ENCODE measurements around the gene KRTAP19-1.

Gene KRTAP19-1

GRCh38 chr21:30478004-30478403 is 2.2 kb downstream of the KRTAP19-1 start:
- Histone ChIP-seq H3K27ac (ENCODE audit: low read depth, low read length, severe bottlenecking) (no peak overlapping the region), H3K36me3 (ENCODE audit: control insufficient read depth, insufficient read depth, low read length) (no peaks in the 10 kb centered on the region), H3K4me3 (ENCODE audit: extremely low read depth, insufficient read depth, low read length, poor library complexity, severe bottlenecking) (no peak overlapping the region), H3K9me3 (ENCODE audit: control insufficient read depth, low read length) (no peaks in the 10 kb centered on the region), H3K4me1 (ENCODE audit: control insufficient read depth, insufficient read depth, low read length, poor library complexity, severe bottlenecking) (no peaks in the 10 kb centered on the region)
- 57 to 68% methylated on average over 3 of the region's 3 CpGs for WGBS, 2 experiments (ENCODE audit: insufficient coverage in 2 of 2)

GRCh38 chr21:30468900-30469714 is 11.1 kb downstream of the KRTAP19-1 start:
- H3K4me3 ChIP-seq (ENCODE audit: extremely low read depth, insufficient read depth, low read length, poor library complexity, severe bottlenecking) = no peak overlapping the region
- H3K9me3 ChIP-seq (ENCODE audit: control insufficient read depth, low read length) = no peaks in the 10 kb centered on the region
- H3K36me3 ChIP-seq (ENCODE audit: control insufficient read depth, insufficient read depth, low read length) = no peaks in the 10 kb centered on the region
- no CpG with 5 or more reads among the region's 6 CpGs for WGBS, 2 experiments (ENCODE audit: insufficient coverage in 2 of 2)
- H3K4me1 ChIP-seq (ENCODE audit: control insufficient read depth, insufficient read depth, low read length, poor library complexity, severe bottlenecking) = no peaks in the 10 kb centered on the region
- H3K27ac ChIP-seq (ENCODE audit: low read depth, low read length, severe bottlenecking) = no peak overlapping the region

GRCh38 chr21:30463713-30464112 is 16.5 kb downstream of the KRTAP19-1 start:
- no peaks in the 10 kb centered on the region for H3K36me3 ChIP-seq (ENCODE audit: control insufficient read depth, insufficient read depth, low read length)
- no CpG with 5 or more reads among the region's 3 CpGs for whole genome bisulfite sequencing, 2 experiments (ENCODE audit: insufficient coverage in 2 of 2)
- H3K4me1 ChIP-seq (ENCODE audit: control insufficient read depth, insufficient read depth, low read length, poor library complexity, severe bottlenecking) = no peaks in the 10 kb centered on the region
- no peak overlapping the region for H3K27ac ChIP-seq (ENCODE audit: low read depth, low read length, severe bottlenecking)
- no peaks in the 10 kb centered on the region for H3K9me3 ChIP-seq (ENCODE audit: control insufficient read depth, low read length)
- no peak overlapping the region for H3K4me3 ChIP-seq (ENCODE audit: extremely low read depth, insufficient read depth, low read length, poor library complexity, severe bottlenecking)

- no peaks in the 10 kb centered on the region for H3K36me3 ChIP-seq (ENCODE audit: control insufficient read depth, insufficient read depth, low read length)
- no peaks in the 10 kb centered on the region for H3K4me1 ChIP-seq (ENCODE audit: control insufficient read depth, insufficient read depth, low read length, poor library complexity, severe bottlenecking)
- H3K27ac ChIP-seq (ENCODE audit: low read depth, low read length, severe bottlenecking) = no peak overlapping the region
- no peaks in the 10 kb centered on the region for H3K9me3 ChIP-seq (ENCODE audit: control insufficient read depth, low read length)
- no CpG with 5 or more reads among the region's 3 CpGs for WGBS, 2 experiments (ENCODE audit: insufficient coverage in 2 of 2)
- H3K4me3 ChIP-seq (ENCODE audit: extremely low read depth, insufficient read depth, low read length, poor library complexity, severe bottlenecking) = no peak overlapping the region
Measured at GRCh38 chr21:30448514-30448913, 31.7 kb downstream of the KRTAP19-1 start.

- 75 to 81% methylated on average over 3 of the region's 4 CpGs for WGBS, 2 experiments (ENCODE audit: insufficient coverage in 2 of 2)
- Histone ChIP-seq H3K4me1 (ENCODE audit: control insufficient read depth, insufficient read depth, low read length, poor library complexity, severe bottlenecking) (no peaks in the 10 kb centered on the region), H3K9me3 (ENCODE audit: control insufficient read depth, low read length) (no peaks in the 10 kb centered on the region), H3K27ac (ENCODE audit: low read depth, low read length, severe bottlenecking) (no peak overlapping the region), H3K4me3 (ENCODE audit: extremely low read depth, insufficient read depth, low read length, poor library complexity, severe bottlenecking) (no peak overlapping the region), H3K36me3 (ENCODE audit: control insufficient read depth, insufficient read depth, low read length) (no peaks in the 10 kb centered on the region)
Measured at GRCh38 chr21:30447056-30447455, 33.1 kb downstream of the KRTAP19-1 start.

GRCh38 chr21:30444204-30444603 is 36.0 kb downstream of the KRTAP19-1 start:
- H3K36me3 ChIP-seq (ENCODE audit: control insufficient read depth, insufficient read depth, low read length) = no peaks in the 10 kb centered on the region
- H3K27ac ChIP-seq (ENCODE audit: low read depth, low read length, severe bottlenecking) = no peak overlapping the region
- H3K4me1 ChIP-seq (ENCODE audit: control insufficient read depth, insufficient read depth, low read length, poor library complexity, severe bottlenecking) = no peaks in the 10 kb centered on the region
- H3K4me3 ChIP-seq (ENCODE audit: extremely low read depth, insufficient read depth, low read length, poor library complexity, severe bottlenecking) = no peak overlapping the region
- WGBS, 2 experiments (ENCODE audit: insufficient coverage in 2 of 2) = 64% methylated on average over 1 of the region's 1 CpG; no CpG with 5 or more reads in 1 of the 2 experiments
- no peaks in the 10 kb centered on the region for H3K9me3 ChIP-seq (ENCODE audit: control insufficient read depth, low read length)

- Histone ChIP-seq H3K9me3 (ENCODE audit: control insufficient read depth, low read length) (no peaks in the 10 kb centered on the region), H3K36me3 (ENCODE audit: control insufficient read depth, insufficient read depth, low read length) (no peaks in the 10 kb centered on the region), H3K27ac (ENCODE audit: low read depth, low read length, severe bottlenecking) (no peak overlapping the region), H3K4me1 (ENCODE audit: control insufficient read depth, insufficient read depth, low read length, poor library complexity, severe bottlenecking) (no peaks in the 10 kb centered on the region), H3K4me3 (ENCODE audit: extremely low read depth, insufficient read depth, low read length, poor library complexity, severe bottlenecking) (no peak overlapping the region)
Measured at GRCh38 chr21:30443226-30443625, 36.9 kb downstream of the KRTAP19-1 start.

GRCh38 chr21:30439975-30440374 is 40.2 kb downstream of the KRTAP19-1 start, which contains the start of gene KRTAP15-1:
TSS of gene KRTAP15-1 (plus strand) at chr21:30440275. CDS start at chr21:30440328, 53 bp downstream.
- H3K36me3 ChIP-seq (ENCODE audit: control insufficient read depth, insufficient read depth, low read length) = no peaks in the 10 kb centered on the region
- no peaks in the 10 kb centered on the region for H3K9me3 ChIP-seq (ENCODE audit: control insufficient read depth, low read length)
- no peak within 1 kb of the TSS for H3K4me3 ChIP-seq (ENCODE audit: extremely low read depth, insufficient read depth, low read length, poor library complexity, severe bottlenecking)
- no peak within 1 kb of the TSS for H3K27ac ChIP-seq (ENCODE audit: low read depth, low read length, severe bottlenecking)
- 92 to 100% methylated on average over 1 to 3 of the region's 5 CpGs for WGBS, 2 experiments (ENCODE audit: insufficient coverage in 2 of 2)
- no peaks in the 10 kb centered on the region for H3K4me1 ChIP-seq (ENCODE audit: control insufficient read depth, insufficient read depth, low read length, poor library complexity, severe bottlenecking)

GRCh38 chr21:30437010-30437565 is 43.1 kb downstream of the KRTAP19-1 start:
- Histone ChIP-seq H3K4me3 (ENCODE audit: extremely low read depth, insufficient read depth, low read length, poor library complexity, severe bottlenecking) (no peak overlapping the region), H3K27ac (ENCODE audit: low read depth, low read length, severe bottlenecking) (no peak overlapping the region), H3K9me3 (ENCODE audit: control insufficient read depth, low read length) (no peaks in the 10 kb centered on the region), H3K4me1 (ENCODE audit: control insufficient read depth, insufficient read depth, low read length, poor library complexity, severe bottlenecking) (no peaks in the 10 kb centered on the region), H3K36me3 (ENCODE audit: control insufficient read depth, insufficient read depth, low read length) (no peaks in the 10 kb centered on the region)
- 88% methylated on average over 1 of the region's 3 CpGs; no CpG with 5 or more reads in 1 of the 2 experiments for WGBS, 2 experiments (ENCODE audit: insufficient coverage in 2 of 2)

- no peaks in the 10 kb centered on the region for H3K4me1 ChIP-seq (ENCODE audit: control insufficient read depth, insufficient read depth, low read length, poor library complexity, severe bottlenecking)
- no peaks in the 10 kb centered on the region for H3K9me3 ChIP-seq (ENCODE audit: control insufficient read depth, low read length)
- 30 to 54% methylated on average over 3 of the region's 10 CpGs for WGBS, 2 experiments (ENCODE audit: insufficient coverage in 2 of 2)
- no peak overlapping the region for H3K27ac ChIP-seq (ENCODE audit: low read depth, low read length, severe bottlenecking)
- H3K4me3 ChIP-seq (ENCODE audit: extremely low read depth, insufficient read depth, low read length, poor library complexity, severe bottlenecking) = no peak overlapping the region
- no peaks in the 10 kb centered on the region for H3K36me3 ChIP-seq (ENCODE audit: control insufficient read depth, insufficient read depth, low read length)
Measured at GRCh38 chr21:30434033-30434631, 46.0 kb downstream of the KRTAP19-1 start.

Data from mesodermal cell (in vitro differentiated cells).